IPS-NIHi11 (cell line): Measurements from ENCODE around the gene DPH6.
"Not testable (repeated sequence)": the region's sequence is repeated elsewhere in the genome, so short reads cannot be mapped to it uniquely, and the experiment has no call there.

Experiments
- DNase-seq: peaks from one replicate; pipeline ENCODE4 v3.0.0; 2012; ENCODE audit warnings: mixed read lengths, low spot score

Gene DPH6

GRCh38 chr15:35329521-35329961 lies 216.4 kb downstream of the DPH6 start:
- DNase-seq = no peak

DNA sequence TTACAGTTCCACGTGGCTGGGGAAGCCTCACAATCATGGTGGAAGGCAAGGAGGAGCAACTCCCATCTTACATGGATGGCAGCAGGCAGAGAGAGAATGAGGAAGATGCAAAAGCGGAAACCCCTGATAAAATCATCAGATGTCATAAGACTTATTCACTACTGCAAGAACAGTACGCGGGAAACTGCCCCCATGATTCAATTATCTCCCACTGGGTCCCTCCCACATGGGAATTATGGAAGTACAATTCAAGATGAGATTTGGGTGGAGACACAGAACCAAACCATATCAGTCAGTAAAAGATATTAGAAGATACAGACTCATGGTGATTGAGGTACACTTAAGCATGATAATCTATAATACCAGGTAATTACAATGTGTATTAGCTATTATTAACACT lies 217.1 kb downstream of the DPH6 start:
- not testable (repeated sequence) for DNase-seq

GRCh38 chr15:35327789-35328188 lies 218.2 kb downstream of the DPH6 start:
- no peak for DNase-seq

- DNase-seq = no peak
Observed at GRCh38 chr15:35325374-35325941, 220.5 kb downstream of the DPH6 start.

- no peak for DNase-seq
Observed at GRCh38 chr15:35323141-35323540, 222.8 kb downstream of the DPH6 start.

DNA sequence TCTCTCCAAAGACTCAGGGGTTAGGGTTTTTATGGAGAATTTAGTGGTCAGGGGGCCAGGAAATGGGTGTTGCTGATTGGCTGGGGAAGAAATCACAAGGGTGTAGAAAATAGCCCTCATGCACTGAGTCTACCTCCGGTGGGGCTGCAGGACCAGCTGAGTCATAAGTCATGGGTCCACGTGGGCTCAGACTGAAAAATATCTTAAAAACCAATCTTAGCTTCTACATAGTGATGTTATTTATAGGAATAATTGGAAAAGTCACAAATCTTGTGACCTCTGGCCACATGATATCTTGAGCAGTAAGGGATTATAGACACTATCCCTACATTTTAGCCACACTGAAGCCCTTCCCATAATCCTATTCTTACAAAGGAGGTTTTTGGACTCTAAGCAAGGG lies 224.0 kb downstream of the DPH6 start:
- no peak for DNase-seq

DNA sequence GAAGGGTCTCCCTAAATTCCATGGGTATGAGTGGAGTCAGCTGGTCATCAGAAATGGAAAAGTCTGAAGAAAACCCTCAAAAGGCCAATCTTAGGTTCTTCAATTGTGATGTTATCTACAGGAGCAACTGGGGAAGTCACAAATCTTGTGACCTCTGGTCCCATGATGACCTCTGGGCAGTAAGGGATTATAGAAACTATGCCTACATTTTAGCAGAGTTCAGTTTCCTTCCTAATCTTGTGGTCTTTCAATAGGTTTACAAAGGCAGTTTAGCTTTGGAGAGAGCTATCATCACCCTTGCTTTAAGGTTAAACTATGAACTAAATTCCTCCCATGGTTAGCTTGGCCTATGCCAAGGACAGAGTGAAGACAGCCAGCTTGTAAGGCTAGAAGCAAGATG lies 225.1 kb downstream of the DPH6 start:
- DNase-seq = no peak
